Activated naive CD4-positive, alpha-beta T cell treated with anti-CD3 and anti-CD28 coated beads, Interleukin-2, amount 50 U/mL, for 24 hours (primary cell): ENCODE results near the gene SMO.

Source experiments
- H3K27ac Mint-ChIP-seq: one replicate; pipeline ENCODE4 v1.8.0; 2021; ENCODE audit warnings: mild to moderate bottlenecking, mixed read lengths
- H3K27me3 Mint-ChIP-seq: one replicate; pipeline ENCODE4 v1.8.0; 2021; ENCODE audit warnings: mixed read lengths
- H3K36me3 Mint-ChIP-seq: one replicate; pipeline ENCODE4 v1.8.0; 2021; ENCODE audit warnings: mixed read lengths
- H3K4me1 Mint-ChIP-seq: one replicate; pipeline ENCODE4 v1.8.0; 2021; ENCODE audit warnings: mixed read lengths
- H3K4me3 Mint-ChIP-seq: one replicate; pipeline ENCODE4 v1.8.0; 2021; ENCODE audit warnings: mild to moderate bottlenecking, mixed read lengths
- H3K9me3 Mint-ChIP-seq: one replicate; pipeline ENCODE4 v1.8.0; 2021; ENCODE audit warnings: mixed read lengths

The SMO gene

DNA sequence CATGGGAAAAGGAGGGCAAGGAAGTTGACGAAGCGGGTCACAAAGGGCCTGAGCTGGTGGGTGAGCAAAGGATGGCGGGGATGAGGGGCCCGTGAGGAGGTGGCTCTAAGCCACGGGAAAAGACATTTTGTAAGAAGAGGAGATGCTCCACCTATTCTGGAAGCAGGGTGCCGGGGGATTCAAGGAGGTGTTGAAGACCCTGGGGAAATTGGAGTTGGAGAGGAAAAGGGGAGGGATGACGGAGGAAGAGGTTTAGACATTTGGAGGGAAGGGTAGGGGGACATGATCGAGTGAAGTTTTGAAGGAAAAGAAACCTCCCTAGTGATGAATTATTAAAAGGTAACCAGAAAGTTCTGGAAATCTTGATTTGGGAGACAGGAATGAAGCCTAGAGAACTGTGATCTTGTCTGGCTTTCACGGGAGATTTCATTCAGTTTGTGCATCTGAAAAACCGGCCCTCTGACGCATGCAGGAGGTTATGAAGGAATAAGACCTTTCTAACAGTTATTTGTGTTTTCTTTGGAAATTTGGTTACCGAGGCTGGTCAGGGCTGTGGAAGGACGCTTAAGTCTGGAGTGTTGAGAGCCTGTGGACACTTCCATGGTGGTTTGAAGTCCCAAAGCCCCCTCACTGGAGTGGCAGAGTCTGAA lies 1.4 kb downstream of the SMO start:
- Mint-ChIP-seq H3K4me3 (peak overlapping the region; percentile 74), H3K36me3 (no peaks in the 10 kb centered on the region), H3K9me3 (no peaks in the 10 kb centered on the region), H3K27me3 (peaks cover 42% of the 10 kb centered on the region), H3K4me1 (peaks cover 11% of the 10 kb centered on the region), H3K27ac (peak overlapping the region; percentile 43)

DNA sequence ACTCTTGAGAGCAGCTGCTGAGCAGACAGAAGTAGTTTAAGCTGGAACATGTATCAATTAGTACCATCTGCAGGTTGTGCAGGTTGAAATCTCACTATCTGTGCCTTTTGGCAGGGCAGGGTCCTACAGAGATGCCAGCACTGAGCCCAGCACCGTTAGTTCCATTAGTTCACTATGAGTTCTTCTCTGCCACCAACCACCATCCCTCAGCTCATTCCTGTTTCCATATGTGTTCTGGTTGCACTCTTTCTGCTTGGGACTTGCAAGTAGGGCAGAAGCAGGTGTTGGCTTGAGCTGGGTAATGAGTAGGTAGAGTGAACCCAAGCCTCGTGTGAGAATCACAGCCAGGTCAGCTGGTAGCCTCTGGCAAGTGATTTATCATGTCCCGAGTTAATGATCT lies 2.8 kb downstream of the SMO start:
- Mint-ChIP-seq H3K36me3 (no peaks in the 10 kb centered on the region), H3K4me3 (no peak overlapping the region), H3K9me3 (no peaks in the 10 kb centered on the region), H3K27ac (no peak overlapping the region), H3K27me3 (peaks cover 39% of the 10 kb centered on the region), H3K4me1 (peaks cover 11% of the 10 kb centered on the region)

DNA sequence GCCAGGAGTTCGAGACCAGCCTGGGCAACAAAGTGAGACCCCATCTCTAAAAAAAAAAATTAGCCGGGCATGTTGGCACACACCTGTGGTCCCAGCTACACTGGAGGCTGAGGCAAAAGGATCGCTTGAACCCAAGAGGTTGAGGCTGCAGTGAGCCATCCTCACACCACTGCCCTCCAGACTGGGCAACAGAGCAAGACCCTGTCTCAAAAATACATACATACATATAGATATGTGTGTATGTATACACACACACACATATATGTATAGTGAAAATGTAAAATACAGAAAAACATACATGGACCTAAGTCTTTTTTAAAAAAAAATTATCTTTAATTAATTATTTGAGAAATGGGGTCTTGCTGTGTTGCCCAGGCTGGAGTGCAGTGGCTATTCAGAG lies 5.5 kb downstream of the SMO start:
- H3K27me3 Mint-ChIP-seq: peaks cover 36% of the 10 kb centered on the region
- peaks cover 6% of the 10 kb centered on the region for H3K4me1 Mint-ChIP-seq

DNA sequence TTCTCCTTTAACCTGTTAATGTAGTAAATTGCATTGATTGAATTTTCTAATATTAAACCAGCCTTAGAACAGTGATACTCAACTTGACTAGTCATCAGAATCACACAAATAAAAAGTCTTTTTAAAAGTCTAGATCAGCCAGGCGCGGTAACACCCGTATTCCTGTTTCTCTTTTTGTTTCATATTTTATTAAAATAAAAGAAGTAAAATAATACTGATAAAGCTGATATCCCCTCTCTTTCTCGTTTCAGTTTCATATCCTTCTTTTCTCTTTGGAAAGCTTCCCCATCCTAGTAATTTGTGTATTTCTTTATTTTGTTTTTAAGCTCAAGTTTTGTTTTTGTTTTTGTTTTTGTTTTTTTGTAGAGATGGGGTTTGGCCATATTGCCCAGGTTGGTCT lies 9.3 kb downstream of the SMO start:
- H3K27me3 Mint-ChIP-seq: peaks cover 5% of the 10 kb centered on the region
- no peak overlapping the region for H3K4me3 Mint-ChIP-seq
- H3K36me3 Mint-ChIP-seq: no peaks in the 10 kb centered on the region
- no peaks in the 10 kb centered on the region for H3K4me1 Mint-ChIP-seq
- H3K27ac Mint-ChIP-seq: no peak overlapping the region
- H3K9me3 Mint-ChIP-seq: no peaks in the 10 kb centered on the region

More for the DNA sequence above, 5.5 kb downstream of the SMO start:
- no peak overlapping the region for H3K4me3 Mint-ChIP-seq
- H3K27ac Mint-ChIP-seq: no peak overlapping the region
- H3K9me3 Mint-ChIP-seq: no peaks in the 10 kb centered on the region
- no peaks in the 10 kb centered on the region for H3K36me3 Mint-ChIP-seq

DNA sequence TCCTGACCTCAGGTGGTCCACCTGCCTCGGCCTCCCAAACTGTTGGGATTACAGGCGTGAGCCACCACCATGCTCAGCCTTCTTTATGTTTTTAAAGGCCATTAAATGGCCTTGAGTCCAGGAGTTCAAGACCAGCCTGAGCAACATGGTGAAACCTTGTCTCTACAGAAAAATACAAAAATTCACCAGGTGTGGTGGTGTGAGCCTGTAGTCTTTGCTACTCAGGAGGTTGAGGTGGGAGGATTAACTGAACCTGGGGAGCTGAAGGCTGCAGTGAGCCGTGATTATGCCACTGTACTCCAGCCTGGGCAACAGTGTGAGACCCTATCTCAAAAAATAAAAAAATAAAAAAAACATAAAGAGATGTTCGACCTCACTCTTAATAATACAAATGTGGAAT lies 11.0 kb downstream of the SMO start:
- Mint-ChIP-seq H3K36me3 (no peaks in the 10 kb centered on the region), H3K4me1 (no peaks in the 10 kb centered on the region), H3K27ac (no peak overlapping the region), H3K4me3 (no peak overlapping the region), H3K27me3 (peaks cover 1% of the 10 kb centered on the region), H3K9me3 (no peaks in the 10 kb centered on the region)

DNA sequence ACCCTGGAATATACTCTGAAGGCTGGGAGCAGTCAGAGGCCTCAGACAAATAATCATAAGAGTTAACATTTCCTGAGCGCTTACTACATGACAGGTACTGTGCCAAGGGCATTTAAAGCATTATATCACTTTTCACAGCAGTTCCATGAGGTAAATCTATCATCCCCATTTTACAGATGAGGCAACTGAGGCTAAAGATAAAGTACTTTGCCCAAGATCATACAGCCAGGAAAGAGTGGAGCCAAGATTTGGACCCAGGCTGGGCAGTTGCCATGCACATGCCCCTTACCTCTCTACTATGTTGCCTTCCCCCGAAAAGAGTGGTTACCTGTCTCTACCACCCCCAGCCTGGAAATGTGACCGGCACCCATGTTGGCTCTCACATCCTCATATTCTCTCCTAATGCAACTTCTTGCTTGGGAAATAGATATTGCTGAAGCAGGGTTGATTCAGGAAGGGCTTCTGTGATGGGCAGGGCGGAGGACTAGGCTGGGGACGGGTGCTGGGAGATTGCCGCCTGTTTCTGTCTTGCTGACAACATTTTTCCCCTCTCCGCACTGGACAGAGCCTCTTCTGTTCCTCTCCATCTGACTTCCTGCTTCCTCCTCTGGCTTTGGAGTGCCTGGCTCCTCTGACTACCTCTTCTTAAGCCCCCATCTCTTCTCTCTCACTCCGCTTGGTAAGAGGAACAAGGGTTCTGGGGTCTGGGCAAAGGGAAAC lies 13.8 kb downstream of the SMO start:
- Mint-ChIP-seq H3K27ac (no peak overlapping the region), H3K4me3 (no peak overlapping the region), H3K9me3 (no peaks in the 10 kb centered on the region), H3K36me3 (no peaks in the 10 kb centered on the region), H3K4me1 (no peaks in the 10 kb centered on the region), H3K27me3 (peaks cover 1% of the 10 kb centered on the region)

DNA sequence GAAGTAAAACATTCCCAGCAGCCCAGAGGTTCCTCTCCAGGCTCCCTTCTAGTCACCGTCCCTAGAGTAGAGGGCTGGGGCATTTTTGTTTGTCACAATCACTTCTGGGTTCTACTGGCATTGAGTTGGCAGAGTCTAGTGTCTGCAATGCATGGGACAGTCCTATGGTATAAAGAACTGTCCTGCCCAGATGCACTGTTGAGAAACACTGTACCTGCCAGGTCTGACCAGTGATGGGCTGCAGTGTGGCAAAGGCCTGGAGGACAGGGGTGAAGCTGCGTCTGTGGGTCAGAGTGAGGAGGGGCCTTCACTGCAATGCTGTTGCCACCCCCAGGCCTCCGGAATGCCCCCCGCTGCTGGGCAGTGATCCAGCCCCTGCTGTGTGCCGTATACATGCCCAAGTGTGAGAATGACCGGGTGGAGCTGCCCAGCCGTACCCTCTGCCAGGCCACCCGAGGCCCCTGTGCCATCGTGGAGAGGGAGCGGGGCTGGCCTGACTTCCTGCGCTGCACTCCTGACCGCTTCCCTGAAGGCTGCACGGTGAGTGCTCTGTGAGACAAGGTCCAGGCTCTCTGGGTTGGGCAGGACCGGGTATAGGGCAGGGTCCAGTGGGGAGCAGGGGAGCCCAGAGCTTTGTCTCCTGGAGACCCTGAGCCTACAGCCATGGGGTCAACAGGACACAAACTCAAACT lies 14.8 kb downstream of the SMO start:
- H3K4me3 Mint-ChIP-seq: no peak overlapping the region
- no peaks in the 10 kb centered on the region for H3K36me3 Mint-ChIP-seq
- H3K27me3 Mint-ChIP-seq: peaks cover 1% of the 10 kb centered on the region
- H3K9me3 Mint-ChIP-seq: no peaks in the 10 kb centered on the region
- H3K27ac Mint-ChIP-seq: no peak overlapping the region
- no peaks in the 10 kb centered on the region for H3K4me1 Mint-ChIP-seq

DNA sequence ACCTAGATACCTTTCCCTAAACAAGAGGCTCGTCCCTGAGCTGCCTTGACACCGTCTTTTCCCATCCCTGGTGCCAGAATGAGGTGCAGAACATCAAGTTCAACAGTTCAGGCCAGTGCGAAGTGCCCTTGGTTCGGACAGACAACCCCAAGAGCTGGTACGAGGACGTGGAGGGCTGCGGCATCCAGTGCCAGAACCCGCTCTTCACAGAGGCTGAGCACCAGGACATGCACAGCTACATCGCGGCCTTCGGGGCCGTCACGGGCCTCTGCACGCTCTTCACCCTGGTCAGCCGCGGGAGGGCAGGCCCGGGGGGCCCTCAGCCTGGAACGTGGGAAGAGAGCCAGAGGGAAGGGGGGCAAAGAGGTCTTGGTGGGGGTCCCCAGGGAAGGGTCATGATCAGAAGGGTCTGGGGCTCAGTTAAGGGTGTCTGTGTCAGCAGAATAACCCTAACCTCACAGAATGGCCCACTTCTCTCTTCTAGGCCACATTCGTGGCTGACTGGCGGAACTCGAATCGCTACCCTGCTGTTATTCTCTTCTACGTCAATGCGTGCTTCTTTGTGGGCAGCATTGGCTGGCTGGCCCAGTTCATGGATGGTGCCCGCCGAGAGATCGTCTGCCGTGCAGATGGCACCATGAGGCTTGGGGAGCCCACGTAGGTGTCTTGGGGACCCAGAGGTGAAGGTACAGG lies 16.8 kb downstream of the SMO start:
- H3K27ac Mint-ChIP-seq: no peak overlapping the region

DNA sequence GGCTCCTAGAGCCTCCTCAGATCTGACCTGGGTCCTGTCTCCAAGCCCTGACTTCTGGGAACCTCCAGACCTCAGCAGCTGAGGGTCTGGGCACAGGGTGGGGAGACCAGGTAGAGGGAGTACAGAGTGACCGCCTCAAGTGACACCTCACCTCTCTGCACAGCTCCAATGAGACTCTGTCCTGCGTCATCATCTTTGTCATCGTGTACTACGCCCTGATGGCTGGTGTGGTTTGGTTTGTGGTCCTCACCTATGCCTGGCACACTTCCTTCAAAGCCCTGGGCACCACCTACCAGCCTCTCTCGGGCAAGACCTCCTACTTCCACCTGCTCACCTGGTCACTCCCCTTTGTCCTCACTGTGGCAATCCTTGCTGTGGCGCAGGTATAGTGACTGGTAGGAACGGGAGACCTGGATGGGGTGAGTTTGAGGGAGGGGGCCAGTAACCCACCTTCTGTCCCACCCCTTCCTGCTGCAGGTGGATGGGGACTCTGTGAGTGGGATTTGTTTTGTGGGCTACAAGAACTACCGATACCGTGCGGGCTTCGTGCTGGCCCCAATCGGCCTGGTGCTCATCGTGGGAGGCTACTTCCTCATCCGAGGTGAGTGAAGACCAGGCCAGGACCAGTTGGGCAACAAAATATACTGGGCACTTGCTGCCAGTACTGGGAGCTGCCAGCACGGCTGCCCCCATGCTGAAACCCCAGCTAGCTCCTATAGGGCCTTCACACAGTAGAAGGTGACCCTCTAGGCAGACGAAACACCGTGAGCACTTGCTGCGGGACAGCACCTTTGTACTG lies 17.8 kb downstream of the SMO start:
- no peaks in the 10 kb centered on the region for H3K4me1 Mint-ChIP-seq
- H3K9me3 Mint-ChIP-seq: no peaks in the 10 kb centered on the region
- H3K27ac Mint-ChIP-seq: no peak overlapping the region
- no peaks in the 10 kb centered on the region for H3K27me3 Mint-ChIP-seq
- H3K36me3 Mint-ChIP-seq: no peaks in the 10 kb centered on the region
- H3K4me3 Mint-ChIP-seq: no peak overlapping the region

More for the DNA sequence above, 16.8 kb downstream of the SMO start:
- Mint-ChIP-seq H3K4me3 (no peak overlapping the region), H3K36me3 (no peaks in the 10 kb centered on the region), H3K9me3 (no peaks in the 10 kb centered on the region), H3K4me1 (no peaks in the 10 kb centered on the region), H3K27me3 (no peaks in the 10 kb centered on the region)

DNA sequence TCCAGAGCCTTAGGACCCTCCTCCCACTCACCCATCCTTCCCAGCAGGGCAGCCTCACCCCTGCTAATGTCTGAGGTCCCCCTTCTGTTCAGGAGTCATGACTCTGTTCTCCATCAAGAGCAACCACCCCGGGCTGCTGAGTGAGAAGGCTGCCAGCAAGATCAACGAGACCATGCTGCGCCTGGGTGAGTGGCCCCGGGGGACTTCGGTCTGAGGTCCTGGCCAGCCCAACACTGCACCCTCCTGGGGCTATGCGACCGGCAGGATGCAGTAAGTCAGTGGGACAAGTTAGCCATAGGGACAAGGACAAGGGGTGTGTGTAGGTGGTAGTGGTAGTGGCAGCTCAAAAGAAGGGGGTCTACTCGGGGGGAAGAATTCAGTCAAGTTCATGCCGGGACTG lies 20.2 kb downstream of the SMO start:
- H3K9me3 Mint-ChIP-seq: no peaks in the 10 kb centered on the region
- no peaks in the 10 kb centered on the region for H3K36me3 Mint-ChIP-seq
- no peaks in the 10 kb centered on the region for H3K27me3 Mint-ChIP-seq
- no peak overlapping the region for H3K4me3 Mint-ChIP-seq
- no peak overlapping the region for H3K27ac Mint-ChIP-seq
- H3K4me1 Mint-ChIP-seq: no peaks in the 10 kb centered on the region

DNA sequence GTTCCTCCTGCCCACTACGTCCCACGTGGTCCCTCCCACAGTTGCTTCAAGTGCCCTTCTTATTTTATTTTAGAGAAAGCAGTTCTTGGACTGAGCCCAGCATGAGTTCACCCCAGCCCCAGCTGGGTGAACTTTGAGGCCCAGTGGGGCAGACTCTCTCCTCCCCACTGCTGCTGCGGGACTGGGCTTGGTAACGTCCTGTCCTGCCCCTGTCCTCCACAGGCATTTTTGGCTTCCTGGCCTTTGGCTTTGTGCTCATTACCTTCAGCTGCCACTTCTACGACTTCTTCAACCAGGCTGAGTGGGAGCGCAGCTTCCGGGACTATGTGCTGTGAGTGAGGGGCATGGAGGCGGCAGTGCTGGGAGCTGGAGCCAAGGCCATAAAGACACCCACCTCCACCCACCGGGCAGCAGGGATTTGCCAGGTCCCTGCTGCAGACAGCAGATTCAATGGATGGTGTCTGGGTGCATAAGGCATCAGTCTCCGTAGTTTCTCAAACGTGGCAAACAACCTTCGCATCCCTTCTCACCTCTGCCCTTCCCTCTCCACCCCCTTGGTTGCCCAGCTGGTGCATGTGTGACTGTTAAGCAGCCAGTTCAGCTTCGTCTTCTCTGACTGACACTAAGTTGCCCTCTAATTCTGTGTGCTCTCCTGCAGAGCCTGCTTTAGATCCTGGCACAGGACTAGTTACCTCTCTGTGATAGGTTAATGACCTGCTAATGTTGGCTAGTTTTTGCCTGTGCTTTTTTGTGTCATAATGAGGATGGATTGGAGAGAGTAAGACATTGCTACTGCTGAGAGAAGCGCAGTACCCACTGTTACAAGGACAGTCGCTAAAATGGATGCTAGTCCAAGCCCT lies 20.9 kb downstream of the SMO start:
- Mint-ChIP-seq H3K27me3 (no peaks in the 10 kb centered on the region), H3K4me1 (no peaks in the 10 kb centered on the region), H3K9me3 (no peaks in the 10 kb centered on the region), H3K4me3 (no peak overlapping the region), H3K36me3 (no peaks in the 10 kb centered on the region), H3K27ac (no peak overlapping the region)

DNA sequence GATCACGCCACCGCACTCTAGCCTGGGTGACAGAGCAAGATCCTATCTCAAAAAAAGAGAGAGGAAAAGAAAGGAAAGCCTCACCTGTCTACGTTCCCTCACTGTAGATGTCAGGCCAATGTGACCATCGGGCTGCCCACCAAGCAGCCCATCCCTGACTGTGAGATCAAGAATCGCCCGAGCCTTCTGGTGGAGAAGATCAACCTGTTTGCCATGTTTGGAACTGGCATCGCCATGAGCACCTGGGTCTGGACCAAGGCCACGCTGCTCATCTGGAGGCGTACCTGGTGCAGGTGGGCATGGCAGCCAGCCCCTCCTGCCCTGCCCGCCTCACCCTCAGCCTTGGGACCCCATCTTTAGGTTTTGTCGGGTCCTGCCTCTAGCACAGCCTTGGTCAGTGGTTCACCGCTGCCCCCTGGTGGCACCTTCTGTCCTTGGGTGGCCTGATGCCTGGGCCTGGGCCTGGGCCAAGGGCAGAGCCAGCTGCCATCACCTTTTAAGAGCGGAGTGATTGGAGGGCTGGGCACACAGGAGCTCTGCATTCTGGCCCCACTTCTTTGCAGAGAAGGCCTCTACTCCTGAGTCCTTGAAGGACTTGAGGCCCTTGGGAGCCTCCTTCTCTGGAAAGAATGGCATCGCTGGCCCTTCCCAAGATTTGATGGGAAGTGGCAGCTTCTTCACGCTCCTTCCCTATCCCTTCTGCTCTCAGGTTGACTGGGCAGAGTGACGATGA lies 22.0 kb downstream of the SMO start:
- Mint-ChIP-seq H3K4me3 (no peak overlapping the region), H3K27ac (no peak overlapping the region), H3K27me3 (no peaks in the 10 kb centered on the region), H3K36me3 (no peaks in the 10 kb centered on the region), H3K4me1 (no peaks in the 10 kb centered on the region), H3K9me3 (no peaks in the 10 kb centered on the region)

DNA sequence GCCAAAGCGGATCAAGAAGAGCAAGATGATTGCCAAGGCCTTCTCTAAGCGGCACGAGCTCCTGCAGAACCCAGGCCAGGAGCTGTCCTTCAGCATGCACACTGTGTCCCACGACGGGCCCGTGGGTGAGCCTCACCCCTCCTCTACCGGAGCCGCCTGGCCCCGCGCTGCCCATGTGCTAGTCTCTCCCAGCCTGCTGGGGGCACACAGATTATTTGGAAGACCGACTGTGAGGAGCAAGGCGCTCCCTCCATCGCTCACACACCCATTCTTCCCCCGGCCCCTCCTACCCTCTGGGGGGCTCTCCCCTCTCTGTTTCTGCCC lies 22.5 kb downstream of the SMO start:
- no peaks in the 10 kb centered on the region for H3K4me1 Mint-ChIP-seq
- H3K27me3 Mint-ChIP-seq: no peaks in the 10 kb centered on the region
- H3K9me3 Mint-ChIP-seq: no peaks in the 10 kb centered on the region
- H3K36me3 Mint-ChIP-seq: peaks cover 2% of the 10 kb centered on the region
- H3K27ac Mint-ChIP-seq: no peak overlapping the region
- no peak overlapping the region for H3K4me3 Mint-ChIP-seq

DNA sequence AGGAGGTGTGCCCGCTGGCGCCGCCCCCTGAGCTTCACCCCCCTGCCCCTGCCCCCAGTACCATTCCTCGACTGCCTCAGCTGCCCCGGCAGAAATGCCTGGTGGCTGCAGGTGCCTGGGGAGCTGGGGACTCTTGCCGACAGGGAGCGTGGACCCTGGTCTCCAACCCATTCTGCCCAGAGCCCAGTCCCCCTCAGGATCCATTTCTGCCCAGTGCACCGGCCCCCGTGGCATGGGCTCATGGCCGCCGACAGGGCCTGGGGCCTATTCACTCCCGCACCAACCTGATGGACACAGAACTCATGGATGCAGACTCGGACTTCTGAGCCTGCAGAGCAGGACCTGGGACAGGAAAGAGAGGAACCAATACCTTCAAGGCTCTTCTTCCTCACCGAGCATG lies 23.7 kb downstream of the SMO start:
- Mint-ChIP-seq H3K36me3 (peaks cover 2% of the 10 kb centered on the region), H3K9me3 (no peaks in the 10 kb centered on the region), H3K27ac (no peak overlapping the region), H3K27me3 (no peaks in the 10 kb centered on the region), H3K4me1 (no peaks in the 10 kb centered on the region), H3K4me3 (no peak overlapping the region)
